Keratinocyte (primary cell): ENCODE measurements around the gene KRT4. TPM values are rescaled to one million over a fixed set of nuclear protein-coding genes. Genes with fewer than 3 reads are reported as not detected.

Experiments
- DNase-seq: peaks from one replicate; pipeline ENCODE4 v3.0.0-alpha.2; 2011; ENCODE audit warnings: low read depth, missing footprints, low spot score
- FAIRE-seq: peaks from 2 replicates; lab custom pipeline; 2011; peaks lifted over from hg19 to GRCh38; lab: Jason Lieb, UNC
- H2AFZ ChIP-seq: 2 replicates; pipeline ENCODE4 v1.6.0; 2012; ENCODE audit warnings: low read length, control low read depth, inconsistent platforms; ENCODE audit not compliant: control insufficient read depth
- H3K27ac ChIP-seq: 2 replicates; pipeline ENCODE4 v1.5.1; 2011; ENCODE audit warnings: low read length; ENCODE audit not compliant: control insufficient read depth, insufficient read depth
- H3K27me3 ChIP-seq: 3 replicates; pipeline ENCODE4 v1.6.0; 2011; ENCODE audit warnings: low read length; ENCODE audit not compliant: control insufficient read depth, insufficient read depth; ENCODE audit errors: extremely low read depth
- H3K36me3 ChIP-seq, 2 experiments: 2 replicates in 1 of 2; 3 replicates in 1 of 2; pipeline ENCODE4 v1.5.1; 2011; ENCODE audit warnings: low read length in 2 of 2, mild to moderate bottlenecking in 1 of 2; ENCODE audit not compliant: control insufficient read depth in 2 of 2, insufficient read depth in 2 of 2; ENCODE audit errors: extremely low read depth in 1 of 2
- H3K4me1 ChIP-seq: 3 replicates; pipeline ENCODE4 v1.5.1; 2011; ENCODE audit warnings: low read length; ENCODE audit not compliant: control insufficient read depth, insufficient read depth; ENCODE audit errors: extremely low read depth
- H3K4me2 ChIP-seq: 3 replicates; pipeline ENCODE4 v1.6.0; 2011; ENCODE audit warnings: low read depth, low read length; ENCODE audit not compliant: control insufficient read depth, insufficient read depth; ENCODE audit errors: extremely low read depth
- H3K4me3 ChIP-seq, 3 experiments: fragments of 200-600 bp in 1 of 3; sonication (generic) in 1 of 3; 2 replicates in 2 of 3; 3 replicates in 1 of 3; pipeline ENCODE4 v1.5.1; 2011 to 2016; ENCODE audit warnings: low read length in 3 of 3, mild to moderate bottlenecking in 3 of 3, control low read depth in 2 of 3, inconsistent platforms in 1 of 3, low read depth in 1 of 3, mixed read lengths in 1 of 3, mixed run types in 1 of 3, moderate library complexity in 1 of 3; ENCODE audit not compliant: control insufficient read depth in 2 of 3, insufficient read depth in 2 of 3; ENCODE audit errors: extremely low read depth in 1 of 3
- H3K79me2 ChIP-seq: 2 replicates; pipeline ENCODE4 v1.6.0; 2012; ENCODE audit warnings: low read length; ENCODE audit not compliant: control insufficient read depth, insufficient read depth
- H3K9ac ChIP-seq: 3 replicates; pipeline ENCODE4 v1.6.0; 2011; ENCODE audit warnings: low read length; ENCODE audit not compliant: control insufficient read depth, insufficient read depth; ENCODE audit errors: extremely low read depth
- H3K9me1 ChIP-seq: 3 replicates; pipeline ENCODE4 v1.6.0; 2011; ENCODE audit warnings: low read length; ENCODE audit not compliant: control insufficient read depth, insufficient read depth; ENCODE audit errors: extremely low read depth
- H3K9me3 ChIP-seq: 2 replicates; pipeline ENCODE4 v1.5.1; 2012; ENCODE audit warnings: low read depth, low read length; ENCODE audit not compliant: control insufficient read depth
- H4K20me1 ChIP-seq: 3 replicates; pipeline ENCODE4 v1.6.0; 2011; ENCODE audit warnings: low read length; ENCODE audit not compliant: control insufficient read depth, insufficient read depth; ENCODE audit errors: extremely low read depth
- EZH2 ChIP-seq: IDR thresholded peaks from one replicate; pipeline ENCODE4 v1.6.1; 2012; ENCODE audit warnings: inconsistent platforms, mild to moderate bottlenecking, low read length, moderate library complexity
- dilution Hi-C: fragments of 300-500 bp; cut with MboI; formaldehyde crosslinking; loops from one replicate; pipeline ENCODE4 v1.7.0; 2020; ENCODE audit warnings: low sequenced_read_pairs; ENCODE audit not compliant: extremely low pct_ligation_motif_present
- polyA plus RNA-seq, 5 experiments: library from polyadenylated mRNA; depleted of rRNA in 3 of 5; stranded (reverse) in 3 of 5; stranded (forward) in 1 of 5; unstranded in 1 of 5; fragments of >200 nt; gene quantifications; 1 replicate in 1 of 5; 2 replicates in 3 of 5; 3 replicates in 1 of 5; pipeline versions ENCODE4 v1.2.1 to v1.2.3, GENCODE V29; 2011 to 2012; ENCODE audit warnings: missing spikeins in 2 of 5, low read depth in 1 of 5, low replicate concordance in 1 of 5
- small RNA-seq, 3 experiments: library from RNA; depleted of rRNA; stranded (forward); fragments of <200 nt; gene quantifications; one replicate each; pipeline ENCODE3, GENCODE V24; 2012; ENCODE audit warnings: low read depth in 3 of 3, low replicate concordance in 1 of 3; ENCODE audit not compliant: insufficient read length in 3 of 3
- TF ChIP-seq, protein P1 (sequence below), 3 experiments: IDR thresholded peaks in 1 of 3; conservative IDR thresholded peaks in 1 of 3; optimal IDR thresholded peaks in 1 of 3; 2 replicates in 2 of 3; 3 replicates in 1 of 3; pipeline versions ENCODE3 to v1.5.1; 2011; ENCODE audit warnings: low read length in 3 of 3, mild to moderate bottlenecking in 3 of 3, moderate library complexity in 2 of 3, control low read depth in 1 of 3, inconsistent platforms in 1 of 3; ENCODE audit not compliant: insufficient read depth in 2 of 3; ENCODE audit errors: extremely low read depth in 1 of 3

KRT4 gene
- polyA plus RNA-seq, 1 donor (not counting 4 experiments of a cell fraction or from before 2014, with no cell fraction given): 2.0 TPM

DNA sequence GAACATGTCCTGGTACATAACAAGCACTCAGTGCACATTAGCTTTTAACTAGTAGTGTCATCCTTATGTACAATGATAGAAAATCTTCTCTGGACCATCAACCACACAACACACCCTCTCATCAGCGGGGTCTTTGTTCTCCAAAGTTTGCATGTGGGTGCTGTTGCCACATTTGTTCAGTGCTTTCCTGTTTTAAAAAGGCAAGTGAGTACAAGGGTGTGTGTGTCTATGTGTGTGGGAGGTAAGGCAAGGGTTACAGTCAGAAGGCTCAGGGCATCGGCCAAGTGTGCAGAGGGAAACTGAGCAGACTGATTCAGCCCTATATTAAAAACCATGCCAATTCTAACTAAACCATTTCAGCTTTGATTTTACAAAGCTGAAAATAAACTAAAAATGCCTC lies 54.7 kb downstream of the KRT4 start:
- no peak overlapping the region for H3K4me2 ChIP-seq
- no peak overlapping the region for H3K4me3 ChIP-seq
- no peak for TF ChIP-seq EZH2
- TF ChIP-seq, protein P1, sequence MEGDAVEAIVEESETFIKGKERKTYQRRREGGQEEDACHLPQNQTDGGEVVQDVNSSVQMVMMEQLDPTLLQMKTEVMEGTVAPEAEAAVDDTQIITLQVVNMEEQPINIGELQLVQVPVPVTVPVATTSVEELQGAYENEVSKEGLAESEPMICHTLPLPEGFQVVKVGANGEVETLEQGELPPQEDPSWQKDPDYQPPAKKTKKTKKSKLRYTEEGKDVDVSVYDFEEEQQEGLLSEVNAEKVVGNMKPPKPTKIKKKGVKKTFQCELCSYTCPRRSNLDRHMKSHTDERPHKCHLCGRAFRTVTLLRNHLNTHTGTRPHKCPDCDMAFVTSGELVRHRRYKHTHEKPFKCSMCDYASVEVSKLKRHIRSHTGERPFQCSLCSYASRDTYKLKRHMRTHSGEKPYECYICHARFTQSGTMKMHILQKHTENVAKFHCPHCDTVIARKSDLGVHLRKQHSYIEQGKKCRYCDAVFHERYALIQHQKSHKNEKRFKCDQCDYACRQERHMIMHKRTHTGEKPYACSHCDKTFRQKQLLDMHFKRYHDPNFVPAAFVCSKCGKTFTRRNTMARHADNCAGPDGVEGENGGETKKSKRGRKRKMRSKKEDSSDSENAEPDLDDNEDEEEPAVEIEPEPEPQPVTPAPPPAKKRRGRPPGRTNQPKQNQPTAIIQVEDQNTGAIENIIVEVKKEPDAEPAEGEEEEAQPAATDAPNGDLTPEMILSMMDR (optimal IDR thresholded peaks at IDR 0.05 in 1 of 3, IDR thresholded peaks at IDR 0.05 in 1 of 3, conservative IDR thresholded peaks at IDR 0.05 in 1 of 3; ENCODE audit: extremely low read depth in 1 of 3, insufficient read depth in 2 of 3, low read length in 3 of 3): no peak
- dilution Hi-C loops: no loop called here
- H3K79me2 ChIP-seq: no peaks in the 10 kb centered on the region
- H3K9ac ChIP-seq: no peak overlapping the region
- H2AFZ ChIP-seq: no peak overlapping the region
- H3K9me3 ChIP-seq: peaks cover 1% of the 10 kb centered on the region
- no peaks in the 10 kb centered on the region for H3K9me1 ChIP-seq
- no peaks in the 10 kb centered on the region for H3K4me1 ChIP-seq
- no peaks in the 10 kb centered on the region for H3K36me3 ChIP-seq
- no peaks in the 10 kb centered on the region for H4K20me1 ChIP-seq
- H3K27me3 ChIP-seq: peaks cover 32% of the 10 kb centered on the region
- DNase-seq (no peak), FAIRE-seq (no peak)
- no peak overlapping the region for H3K27ac ChIP-seq

DNA sequence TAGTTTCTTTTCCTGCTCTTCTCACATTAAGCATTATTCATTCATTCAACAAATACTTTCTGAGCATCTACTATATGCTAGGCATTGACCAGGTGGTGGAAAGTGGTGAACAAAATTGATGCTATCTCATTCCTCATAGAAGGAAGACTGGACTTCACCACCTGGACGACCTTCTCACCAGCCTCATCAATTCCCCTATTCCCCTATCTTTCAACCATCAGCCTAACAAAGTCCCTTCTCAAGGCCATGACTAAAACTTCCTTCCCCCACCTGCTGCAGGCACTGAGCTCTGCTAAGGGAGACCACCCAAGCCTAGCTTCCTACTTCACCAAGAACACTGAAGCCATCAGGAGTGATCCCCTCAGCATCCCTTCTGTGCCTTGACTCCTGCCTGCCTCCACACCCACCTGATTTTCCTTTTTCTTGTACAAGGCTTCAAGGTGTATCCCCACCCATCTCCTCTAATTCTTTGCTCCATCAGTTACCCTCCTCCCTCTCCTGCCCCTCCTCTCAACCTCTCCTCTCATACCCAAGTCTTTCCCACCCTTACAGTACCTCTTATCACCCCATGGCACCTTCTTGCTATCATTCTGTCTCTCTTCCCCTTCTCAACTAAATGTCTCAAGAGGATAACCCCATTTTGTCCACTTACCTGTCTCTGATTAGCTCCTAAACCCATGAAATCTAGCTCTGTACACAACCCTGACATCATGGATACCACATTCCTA lies 56.3 kb downstream of the KRT4 start:
- Histone ChIP-seq H3K79me2 (no peaks in the 10 kb centered on the region), H3K4me2 (no peak overlapping the region), H3K36me3 (no peaks in the 10 kb centered on the region), H3K9me1 (no peaks in the 10 kb centered on the region), H4K20me1 (no peaks in the 10 kb centered on the region), H3K27me3 (peaks cover 41% of the 10 kb centered on the region), H3K27ac (no peak overlapping the region), H2AFZ (no peak overlapping the region), H3K9me3 (peaks cover 1% of the 10 kb centered on the region), H3K4me1 (no peaks in the 10 kb centered on the region), H3K4me3 (no peak overlapping the region), H3K9ac (no peak overlapping the region)
- DNase-seq (no peak), FAIRE-seq (no peak)
- TF ChIP-seq, protein P1 (optimal IDR thresholded peaks at IDR 0.05 in 1 of 3, IDR thresholded peaks at IDR 0.05 in 1 of 3, conservative IDR thresholded peaks at IDR 0.05 in 1 of 3; ENCODE audit: extremely low read depth in 1 of 3, insufficient read depth in 2 of 3, low read length in 3 of 3): no peak
- TF ChIP-seq EZH2: no peak
- dilution Hi-C loops: no loop called here

Small RNA genes within 50 kb of the gene (small RNA-seq; reads per million reads assigned to genes)
- gene AC107016.2: 0 reads per million in 3 experiments

Other genes with a start within 250 kb of the KRT4 start
- gene KRT74, start 240.3 kb downstream of the KRT4 start, polyA plus RNA-seq: 0.10 to 0.36 TPM (median 0.17 TPM) in 3 replicates
- gene KRT72, start 212.7 kb downstream of the KRT4 start, polyA plus RNA-seq: not detected in 3 replicates
- gene KRT73, start 195.6 kb downstream of the KRT4 start, polyA plus RNA-seq: 0.03 TPM in 1 of 3 replicates, not detected in the others
- gene KRT2, start 161.9 kb downstream of the KRT4 start, polyA plus RNA-seq: 0.03 to 0.69 TPM (median 0.48 TPM) in 3 replicates
- gene KRT1, start 133.7 kb downstream of the KRT4 start, polyA plus RNA-seq: 26.9 to 93.0 TPM (median 92.2 TPM) in 3 replicates
- gene KRT77, start 110.6 kb downstream of the KRT4 start, polyA plus RNA-seq: 0.54 to 4.6 TPM (median 1.3 TPM) in 3 replicates
- not detected in 3 replicates for gene KRT76, start 36.8 kb downstream of the KRT4 start, polyA plus RNA-seq
- 0.05 to 0.36 TPM (median 0.29 TPM) in 3 replicates for gene KRT3, start 18.0 kb downstream of the KRT4 start, polyA plus RNA-seq
- 0.09 to 0.22 TPM (median 0.12 TPM) in 3 replicates for gene KRT79, start 20.2 kb upstream of the KRT4 start, polyA plus RNA-seq
- 0.49 to 1.7 TPM (median 0.96 TPM) in 3 replicates for gene KRT78, start 34.9 kb upstream of the KRT4 start, polyA plus RNA-seq
- 151 to 286 TPM (median 160 TPM) in 3 replicates for gene KRT8, start 91.0 kb upstream of the KRT4 start, polyA plus RNA-seq
- gene KRT18, start 135.0 kb upstream of the KRT4 start, polyA plus RNA-seq: 75.1 to 423 TPM (median 182 TPM) in 3 replicates
- 323 to 422 TPM (median 378 TPM) in 3 replicates for gene EIF4B, start 192.3 kb upstream of the KRT4 start, polyA plus RNA-seq
- gene TNS2, start 235.9 kb upstream of the KRT4 start, polyA plus RNA-seq: 0.72 to 1.1 TPM (median 0.80 TPM) in 3 replicates